HUES64 (cell line): ENCODE measurements around the gene POLR1D.
A peak's percentile ranks its signal among the peaks of the same experiment; 100 is the strongest.

Experiments used
- H3K27ac ChIP-seq: 2 replicates; pipeline ENCODE4 v1.7.0; 2013; ENCODE audit warnings: low read depth, low read length, inconsistent platforms
- H3K27me3 ChIP-seq: 2 replicates; pipeline ENCODE4 v1.6.1; 2013; ENCODE audit warnings: mild to moderate bottlenecking, low read length; ENCODE audit not compliant: insufficient read depth
- H3K36me3 ChIP-seq: 2 replicates; pipeline ENCODE4 v1.6.1; 2013; ENCODE audit warnings: mild to moderate bottlenecking, low read length; ENCODE audit not compliant: insufficient read depth
- H3K4me1 ChIP-seq: 2 replicates; pipeline ENCODE4 v1.6.1; 2013; ENCODE audit warnings: mild to moderate bottlenecking, low read length, moderate library complexity; ENCODE audit not compliant: insufficient read depth
- H3K4me3 ChIP-seq: 2 replicates; pipeline ENCODE4 v1.5.1; 2013; ENCODE audit warnings: mild to moderate bottlenecking, low read length, moderate library complexity
- H3K9ac ChIP-seq: 2 replicates; pipeline ENCODE4 v1.6.1; 2013; ENCODE audit warnings: mild to moderate bottlenecking, low read depth, low read length
- H3K9me3 ChIP-seq: 2 replicates; pipeline ENCODE4 v1.6.1; 2013; ENCODE audit warnings: low read depth, low read length; ENCODE audit not compliant: insufficient read depth
- WGBS: fragments of 150-250, 120-280 bp; methylation state at CpG from one replicate; pipeline ENCODE4 v1.1.7; 2013; ENCODE audit warnings: missing lambda C conversion rate; 5-methylcytosine and 5-hydroxymethylcytosine counted together

POLR1D gene

DNA sequence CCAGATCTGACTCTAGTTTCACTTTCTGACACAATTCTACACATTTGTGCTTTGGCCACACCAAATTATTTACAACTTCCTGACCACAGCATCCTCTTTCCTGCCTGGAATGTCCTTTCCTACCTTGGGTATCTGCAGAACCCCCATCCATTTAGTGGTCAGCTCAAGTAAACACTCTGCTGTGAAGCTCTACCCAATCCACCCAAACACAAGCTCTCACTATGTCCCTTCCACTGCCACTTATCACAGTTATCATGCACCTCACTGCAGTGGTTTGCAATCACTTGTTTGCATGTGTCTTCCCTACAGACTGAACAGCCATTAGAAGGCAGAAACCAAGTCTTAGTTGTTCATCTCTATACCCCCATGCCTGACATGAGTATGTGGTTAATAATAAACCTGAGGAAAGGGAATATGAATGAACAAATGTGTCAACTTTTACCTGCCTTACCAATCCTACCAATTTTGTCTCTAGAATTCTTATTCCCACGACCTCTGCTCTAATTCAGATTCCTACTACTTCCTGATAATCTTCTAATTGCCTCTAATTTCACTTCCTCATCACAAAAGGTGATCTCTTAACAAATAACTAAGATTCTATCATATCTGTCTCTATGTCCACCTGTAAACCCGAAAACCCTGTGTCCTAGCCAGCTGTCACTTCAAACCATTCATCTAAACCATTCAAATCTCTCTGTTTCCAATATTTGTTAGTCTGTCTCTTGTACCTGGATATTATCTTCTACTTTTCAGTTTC is 26.5 kb upstream of the POLR1D start:
- peaks cover 30% of the 10 kb centered on the region for H3K4me1 ChIP-seq
- H3K27ac ChIP-seq, result no peak overlapping the region
- H3K36me3 ChIP-seq, result no peaks in the 10 kb centered on the region
- H3K9ac ChIP-seq, result no peak overlapping the region
- H3K9me3 ChIP-seq, result no peaks in the 10 kb centered on the region
- H3K27me3 ChIP-seq, result no peaks in the 10 kb centered on the region
- H3K4me3 ChIP-seq, result no peak overlapping the region
- WGBS, result 87% methylated on average over 2 of the region's 2 CpGs

GRCh38 chr13:27599096-27599495 is 22.6 kb upstream of the POLR1D start:
- Histone ChIP-seq H3K27ac (no peak overlapping the region), H3K27me3 (no peaks in the 10 kb centered on the region), H3K36me3 (no peaks in the 10 kb centered on the region), H3K9me3 (no peaks in the 10 kb centered on the region), H3K9ac (no peak overlapping the region), H3K4me3 (no peak overlapping the region), H3K4me1 (peaks cover 34% of the 10 kb centered on the region)

- H3K4me1 ChIP-seq, result peaks cover 34% of the 10 kb centered on the region
- no peaks in the 10 kb centered on the region for H3K9me3 ChIP-seq
- no peak overlapping the region for H3K9ac ChIP-seq
- no peak overlapping the region for H3K4me3 ChIP-seq
- 96% methylated on average over 4 of the region's 5 CpGs for WGBS
- no peak overlapping the region for H3K27ac ChIP-seq
- H3K27me3 ChIP-seq, result no peaks in the 10 kb centered on the region
- no peaks in the 10 kb centered on the region for H3K36me3 ChIP-seq
Observed at GRCh38 chr13:27599845-27600553, 21.7 kb upstream of the POLR1D start.

DNA sequence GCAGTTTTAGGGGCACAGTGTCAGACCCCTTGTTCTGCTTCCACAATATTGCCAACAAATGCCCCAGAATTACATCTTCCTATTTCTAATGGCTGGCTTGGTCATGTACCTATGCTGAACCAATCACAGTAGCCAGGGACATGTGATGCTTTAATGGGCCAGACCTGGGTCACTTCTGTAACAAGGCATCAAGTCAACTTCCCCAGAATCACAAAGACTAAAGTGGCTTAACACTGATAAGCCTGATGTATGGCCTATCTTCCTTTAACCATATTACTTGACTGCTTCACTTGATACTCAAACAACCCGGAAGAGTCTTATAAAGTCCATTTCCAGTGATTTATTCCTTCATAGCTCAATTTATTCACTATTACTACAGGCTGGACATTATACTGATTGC is 21.0 kb upstream of the POLR1D start:
- no peak overlapping the region for H3K27ac ChIP-seq
- no peak overlapping the region for H3K4me3 ChIP-seq
- H3K27me3 ChIP-seq, result no peaks in the 10 kb centered on the region
- no peaks in the 10 kb centered on the region for H3K9me3 ChIP-seq
- H3K4me1 ChIP-seq, result peaks cover 29% of the 10 kb centered on the region
- no peaks in the 10 kb centered on the region for H3K36me3 ChIP-seq
- no peak overlapping the region for H3K9ac ChIP-seq
- WGBS, result 83% methylated on average over 1 of the region's 1 CpG

DNA sequence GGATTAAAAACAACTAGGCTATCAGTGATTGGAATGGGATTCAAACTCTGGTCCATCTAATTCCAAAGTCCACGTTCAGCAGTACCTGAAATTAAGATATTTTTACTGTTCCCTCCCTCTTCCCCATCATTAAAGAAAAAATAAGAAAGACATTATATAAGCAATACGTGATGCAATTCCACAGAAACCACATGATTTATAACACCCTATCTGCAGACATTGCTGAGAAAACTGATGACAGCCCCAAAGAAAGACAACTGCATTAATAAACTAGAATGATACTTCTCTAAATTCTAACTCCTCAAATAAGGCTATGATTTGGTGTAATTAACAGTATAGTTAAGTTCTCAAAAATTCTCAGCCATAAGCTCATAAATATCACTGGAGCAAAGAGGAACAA is 20.5 kb upstream of the POLR1D start:
- Histone ChIP-seq H3K4me1 (peaks cover 28% of the 10 kb centered on the region), H3K4me3 (no peak overlapping the region), H3K27ac (no peak overlapping the region), H3K9ac (no peak overlapping the region), H3K27me3 (no peaks in the 10 kb centered on the region), H3K36me3 (no peaks in the 10 kb centered on the region), H3K9me3 (no peaks in the 10 kb centered on the region)
- WGBS, result 90% methylated on average over 2 of the region's 2 CpGs

DNA sequence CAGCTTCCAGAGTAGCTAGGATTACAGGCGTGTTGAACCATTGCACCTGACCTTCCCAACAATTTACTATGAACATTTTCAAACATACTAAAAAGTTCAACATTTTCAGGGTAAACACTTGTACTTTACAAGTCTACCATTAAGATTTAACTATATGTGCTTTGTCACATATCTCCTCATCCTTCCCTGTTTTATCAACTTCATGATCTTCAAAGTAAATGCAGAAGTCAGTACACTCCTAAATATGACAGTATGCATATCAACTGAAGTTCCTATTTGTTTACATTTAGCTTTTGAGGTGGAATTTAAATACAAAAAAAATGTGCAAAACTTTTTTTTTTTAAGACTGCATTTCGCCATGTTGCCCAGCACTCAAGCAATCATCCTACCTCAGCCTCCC is 19.9 kb upstream of the POLR1D start:
- 92% methylated on average over 2 of the region's 2 CpGs for WGBS
- H3K27me3 ChIP-seq, result no peaks in the 10 kb centered on the region
- H3K9ac ChIP-seq, result no peak overlapping the region
- H3K4me1 ChIP-seq, result peaks cover 24% of the 10 kb centered on the region
- H3K27ac ChIP-seq, result no peak overlapping the region
- H3K9me3 ChIP-seq, result no peaks in the 10 kb centered on the region
- H3K36me3 ChIP-seq, result no peaks in the 10 kb centered on the region
- H3K4me3 ChIP-seq, result no peak overlapping the region

- H3K9me3 ChIP-seq, result no peaks in the 10 kb centered on the region
- 42% methylated on average over 2 of the region's 3 CpGs for WGBS
- H3K27ac ChIP-seq, result no peak overlapping the region
- peaks cover 18% of the 10 kb centered on the region for H3K4me1 ChIP-seq
- no peak overlapping the region for H3K9ac ChIP-seq
- no peaks in the 10 kb centered on the region for H3K27me3 ChIP-seq
- no peak overlapping the region for H3K4me3 ChIP-seq
- H3K36me3 ChIP-seq, result no peaks in the 10 kb centered on the region
Observed at GRCh38 chr13:27605099-27605498, 16.6 kb upstream of the POLR1D start.

- Histone ChIP-seq H3K4me1 (peaks cover 13% of the 10 kb centered on the region), H3K9ac (no peak overlapping the region), H3K27me3 (no peaks in the 10 kb centered on the region), H3K9me3 (no peaks in the 10 kb centered on the region), H3K36me3 (no peaks in the 10 kb centered on the region), H3K27ac (no peak overlapping the region), H3K4me3 (no peak overlapping the region)
- 96% methylated on average over 2 of the region's 2 CpGs for WGBS
Observed at GRCh38 chr13:27605610-27606200, 16.0 kb upstream of the POLR1D start.

- H3K4me1 ChIP-seq, result peaks cover 13% of the 10 kb centered on the region
- H3K27ac ChIP-seq, result 0 out of 2 replicates have a peak overlapping the region, but pooled peaks have one; percentile 2
- no peaks in the 10 kb centered on the region for H3K9me3 ChIP-seq
- H3K4me3 ChIP-seq, result no peak overlapping the region
- 71% methylated on average over 3 of the region's 4 CpGs for WGBS
- H3K9ac ChIP-seq, result no peak overlapping the region
- H3K27me3 ChIP-seq, result no peaks in the 10 kb centered on the region
- H3K36me3 ChIP-seq, result no peaks in the 10 kb centered on the region
Observed at GRCh38 chr13:27607125-27607524, 14.6 kb upstream of the POLR1D start.

DNA sequence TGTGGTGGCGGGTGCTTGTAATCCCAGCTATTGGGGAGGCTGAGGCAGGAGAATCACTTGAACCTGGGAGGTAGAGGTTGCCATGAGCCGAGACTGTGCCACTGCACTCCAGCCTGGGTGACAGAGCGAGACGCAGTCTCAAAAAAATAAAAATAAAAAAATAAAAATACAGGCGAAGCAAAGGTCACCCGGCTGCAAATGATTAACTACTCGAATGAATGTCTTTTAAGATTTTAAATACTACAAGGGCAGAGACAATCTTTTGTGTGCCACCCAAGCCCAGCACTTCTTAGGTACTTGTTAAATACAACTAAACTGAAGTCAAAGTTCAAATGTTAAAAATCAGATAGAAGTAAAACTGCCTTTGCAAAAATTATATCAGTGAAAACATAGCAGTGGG is 8.1 kb upstream of the POLR1D start:
- Histone ChIP-seq H3K27me3 (no peaks in the 10 kb centered on the region), H3K4me1 (peaks cover 15% of the 10 kb centered on the region), H3K9me3 (no peaks in the 10 kb centered on the region), H3K27ac (no peak overlapping the region), H3K9ac (no peak overlapping the region), H3K4me3 (no peak overlapping the region), H3K36me3 (no peaks in the 10 kb centered on the region)
- 95% methylated on average over 5 of the region's 7 CpGs for WGBS

DNA sequence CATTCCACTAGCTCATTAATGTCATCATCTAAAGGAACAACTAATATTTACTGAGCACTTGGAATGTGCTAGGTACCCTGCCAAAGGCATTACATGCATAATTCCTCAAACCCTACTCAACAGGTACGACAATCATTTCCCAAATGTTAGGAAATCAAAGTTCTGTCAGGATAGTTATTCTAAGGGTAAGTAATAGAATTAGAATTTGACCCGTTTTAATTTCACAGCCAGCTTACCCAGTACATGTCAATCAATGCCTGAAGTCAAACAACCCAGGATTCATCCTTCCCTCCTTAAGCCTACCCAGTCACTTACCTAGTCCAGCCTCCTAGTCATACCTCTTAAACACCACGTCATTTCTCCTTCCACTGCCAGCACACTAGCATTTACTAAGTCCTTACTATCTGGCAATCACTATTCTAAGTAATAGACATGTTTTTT is 3.8 kb upstream of the POLR1D start:
- Histone ChIP-seq H3K27me3 (no peaks in the 10 kb centered on the region), H3K27ac (no peak overlapping the region), H3K9me3 (no peaks in the 10 kb centered on the region), H3K4me1 (peaks cover 32% of the 10 kb centered on the region), H3K4me3 (no peak overlapping the region), H3K9ac (no peak overlapping the region), H3K36me3 (peaks cover 3% of the 10 kb centered on the region)
- WGBS, result 79% methylated on average over 3 of the region's 3 CpGs
